Activated T-cell treated with anti-CD3 and anti-CD28 coated beads for 24 hours (primary cell): ENCODE measurements around the gene EMB.
"Not testable (repeated sequence)": the region's sequence is repeated elsewhere in the genome, so short reads cannot be mapped to it uniquely, and the experiment has no call there.

Source experiments
- DNase-seq: peaks from one replicate; pipeline ENCODE4 v3.0.0-alpha.2; 2020; ENCODE audit warnings: low read depth

EMB gene

GRCh38 chr5:50440651-50441492 is at the start of gene EMB:
Gene EMB, minus strand, starts transcription at chr5:50441288. Its CDS starts 137 bp downstream, at chr5:50441151.
- DNase-seq = peak; percentile 75

GRCh38 chr5:50489491-50489890 is 48.4 kb upstream of the EMB start:
- not testable (repeated sequence) for DNase-seq

GRCh38 chr5:50478790-50479189 is 37.7 kb upstream of the EMB start:
- DNase-seq = not testable (repeated sequence)

GRCh38 chr5:50476549-50476948 is 35.5 kb upstream of the EMB start:
- DNase-seq = no peak

GRCh38 chr5:50465015-50465414 is 23.9 kb upstream of the EMB start:
- DNase-seq = not testable (repeated sequence)

GRCh38 chr5:50463726-50464125 is 22.6 kb upstream of the EMB start:
- no peak for DNase-seq

GRCh38 chr5:50463047-50463446 is 22.0 kb upstream of the EMB start:
- no peak for DNase-seq

- DNase-seq = not testable (repeated sequence)
Measured at GRCh38 chr5:50462579-50462978, 21.5 kb upstream of the EMB start.

GRCh38 chr5:50458372-50458771 is 17.3 kb upstream of the EMB start:
- not testable (repeated sequence) for DNase-seq

- not testable (repeated sequence) for DNase-seq
Measured at GRCh38 chr5:50449241-50449640, 8.2 kb upstream of the EMB start.

- no peak for DNase-seq
Measured at GRCh38 chr5:50447941-50448340, 6.9 kb upstream of the EMB start.

GRCh38 chr5:50447228-50447627 is 6.1 kb upstream of the EMB start:
- no peak for DNase-seq

- no peak for DNase-seq
Measured at GRCh38 chr5:50445296-50445949, 4.3 kb upstream of the EMB start.

GRCh38 chr5:50442559-50443539 is 1.8 kb upstream of the EMB start:
- DNase-seq = not testable (repeated sequence)

GRCh38 chr5:50441493-50441955 is 436 bp upstream of the EMB start:
- no peak for DNase-seq

GRCh38 chr5:50439221-50439620 is 1.9 kb downstream of the EMB start:
- DNase-seq = no peak

- DNase-seq = not testable (repeated sequence)
Measured at GRCh38 chr5:50438060-50438459, 3.0 kb downstream of the EMB start.

GRCh38 chr5:50435168-50435567 is 5.9 kb downstream of the EMB start:
- no peak for DNase-seq

GRCh38 chr5:50431133-50431904 is 9.8 kb downstream of the EMB start:
- not testable (repeated sequence) for DNase-seq

GRCh38 chr5:50423100-50423799 is 17.8 kb downstream of the EMB start:
- DNase-seq = not testable (repeated sequence)
